HG03066 (cell line): ENCODE results near the gene OR2V2.
"Not testable (repeated sequence)": the region's sequence is repeated elsewhere in the genome, so short reads cannot be mapped to it uniquely, and the experiment has no call there.

Experiments used
- ATAC-seq: cut with Tn5 transposase; IDR thresholded peaks from one replicate; pipeline ENCODE4 v1.9.1; 2021; ENCODE audit warnings: low read depth; ENCODE audit not compliant: unreplicated experiment

The OR2V2 gene

GRCh38 chr5:181138258-181138657 lies 9.1 kb upstream of the OR2V2 start:
- no peak for ATAC-seq

GRCh38 chr5:181140766-181141165 lies 6.6 kb upstream of the OR2V2 start:
- no peak for ATAC-seq

- no peak for ATAC-seq
Measured at GRCh38 chr5:181142054-181142453, 5.3 kb upstream of the OR2V2 start.

- no peak for ATAC-seq
Measured at GRCh38 chr5:181145133-181145532, 2.3 kb upstream of the OR2V2 start.

GRCh38 chr5:181149355-181149754 lies 2.0 kb downstream of the OR2V2 start:
- no peak for ATAC-seq

GRCh38 chr5:181149806-181150733 lies 2.7 kb downstream of the OR2V2 start:
- no peak for ATAC-seq

- no peak for ATAC-seq
Measured at GRCh38 chr5:181151146-181151545, 3.8 kb downstream of the OR2V2 start.

GRCh38 chr5:181152406-181152805 lies 5.0 kb downstream of the OR2V2 start:
- ATAC-seq, result no peak

- ATAC-seq, result no peak
Measured at GRCh38 chr5:181153814-181154213, 6.4 kb downstream of the OR2V2 start.

- no peak for ATAC-seq
Measured at GRCh38 chr5:181156758-181157157, 9.4 kb downstream of the OR2V2 start.

GRCh38 chr5:181158869-181159268 lies 11.5 kb downstream of the OR2V2 start:
- no peak for ATAC-seq

GRCh38 chr5:181159286-181160151 lies 12.1 kb downstream of the OR2V2 start:
- peak; percentile 78 for ATAC-seq

GRCh38 chr5:181160152-181160754 lies 12.9 kb downstream of the OR2V2 start:
- ATAC-seq, result no peak

- ATAC-seq, result not testable (repeated sequence)
Measured at GRCh38 chr5:181160755-181161533, 13.6 kb downstream of the OR2V2 start.

- no peak for ATAC-seq
Measured at GRCh38 chr5:181161534-181162175, 14.3 kb downstream of the OR2V2 start.

GRCh38 chr5:181163487-181164075 lies 16.2 kb downstream of the OR2V2 start:
- no peak for ATAC-seq

GRCh38 chr5:181164076-181164952 lies 16.9 kb downstream of the OR2V2 start:
- ATAC-seq, result no peak
